Gastrocnemius medialis (tissue), 4 donors: ENCODE data around the gene SMIM45.

Source experiments
- POLR2A ChIP-seq, 2 donors: fragments of 450-650 bp; IDR thresholded peaks; one replicate each; pipeline ENCODE4 v1.6.1; 2017; ENCODE audit warnings: antibody characterized with exemption in 2 of 2, mild to moderate bottlenecking in 2 of 2, moderate library complexity in 2 of 2
- TF ChIP-seq, protein P1 (sequence below), 5 experiments: fragments of 450-650 bp in 3 of 5; fragments of 200-600 bp in 2 of 5; sonication (generic) in 2 of 5; IDR thresholded peaks in 4 of 5; conservative IDR thresholded peaks in 1 of 5; 1 replicate in 4 of 5; 2 replicates in 1 of 5; pipeline ENCODE4 v1.5.1; 2016 to 2019; ENCODE audit warnings: antibody characterized with exemption in 5 of 5, mild to moderate bottlenecking in 3 of 5, moderate library complexity in 3 of 5

GRCh38 chr22:41913842-41914534 lies 38.0 kb upstream of the SMIM45 start:
- TF ChIP-seq, protein P1, sequence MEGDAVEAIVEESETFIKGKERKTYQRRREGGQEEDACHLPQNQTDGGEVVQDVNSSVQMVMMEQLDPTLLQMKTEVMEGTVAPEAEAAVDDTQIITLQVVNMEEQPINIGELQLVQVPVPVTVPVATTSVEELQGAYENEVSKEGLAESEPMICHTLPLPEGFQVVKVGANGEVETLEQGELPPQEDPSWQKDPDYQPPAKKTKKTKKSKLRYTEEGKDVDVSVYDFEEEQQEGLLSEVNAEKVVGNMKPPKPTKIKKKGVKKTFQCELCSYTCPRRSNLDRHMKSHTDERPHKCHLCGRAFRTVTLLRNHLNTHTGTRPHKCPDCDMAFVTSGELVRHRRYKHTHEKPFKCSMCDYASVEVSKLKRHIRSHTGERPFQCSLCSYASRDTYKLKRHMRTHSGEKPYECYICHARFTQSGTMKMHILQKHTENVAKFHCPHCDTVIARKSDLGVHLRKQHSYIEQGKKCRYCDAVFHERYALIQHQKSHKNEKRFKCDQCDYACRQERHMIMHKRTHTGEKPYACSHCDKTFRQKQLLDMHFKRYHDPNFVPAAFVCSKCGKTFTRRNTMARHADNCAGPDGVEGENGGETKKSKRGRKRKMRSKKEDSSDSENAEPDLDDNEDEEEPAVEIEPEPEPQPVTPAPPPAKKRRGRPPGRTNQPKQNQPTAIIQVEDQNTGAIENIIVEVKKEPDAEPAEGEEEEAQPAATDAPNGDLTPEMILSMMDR (IDR thresholded peaks at IDR 0.05 in 4 of 5, conservative IDR thresholded peaks at IDR 0.05 in 1 of 5), result no peak
- no peak for TF ChIP-seq POLR2A (IDR thresholded peaks at IDR 0.05)
